Activated CD8-positive, alpha-beta memory T cell treated with anti-CD3 and anti-CD28 coated beads, Interleukin-2, amount 50 U/mL, for 24 hours (primary cell): ENCODE data around the gene ADD1.

Source experiments
- DNase-seq: peaks from one replicate; pipeline ENCODE4 v3.0.0-alpha.2; 2020; ENCODE audit errors: extremely low read depth

The ADD1 gene

DNA sequence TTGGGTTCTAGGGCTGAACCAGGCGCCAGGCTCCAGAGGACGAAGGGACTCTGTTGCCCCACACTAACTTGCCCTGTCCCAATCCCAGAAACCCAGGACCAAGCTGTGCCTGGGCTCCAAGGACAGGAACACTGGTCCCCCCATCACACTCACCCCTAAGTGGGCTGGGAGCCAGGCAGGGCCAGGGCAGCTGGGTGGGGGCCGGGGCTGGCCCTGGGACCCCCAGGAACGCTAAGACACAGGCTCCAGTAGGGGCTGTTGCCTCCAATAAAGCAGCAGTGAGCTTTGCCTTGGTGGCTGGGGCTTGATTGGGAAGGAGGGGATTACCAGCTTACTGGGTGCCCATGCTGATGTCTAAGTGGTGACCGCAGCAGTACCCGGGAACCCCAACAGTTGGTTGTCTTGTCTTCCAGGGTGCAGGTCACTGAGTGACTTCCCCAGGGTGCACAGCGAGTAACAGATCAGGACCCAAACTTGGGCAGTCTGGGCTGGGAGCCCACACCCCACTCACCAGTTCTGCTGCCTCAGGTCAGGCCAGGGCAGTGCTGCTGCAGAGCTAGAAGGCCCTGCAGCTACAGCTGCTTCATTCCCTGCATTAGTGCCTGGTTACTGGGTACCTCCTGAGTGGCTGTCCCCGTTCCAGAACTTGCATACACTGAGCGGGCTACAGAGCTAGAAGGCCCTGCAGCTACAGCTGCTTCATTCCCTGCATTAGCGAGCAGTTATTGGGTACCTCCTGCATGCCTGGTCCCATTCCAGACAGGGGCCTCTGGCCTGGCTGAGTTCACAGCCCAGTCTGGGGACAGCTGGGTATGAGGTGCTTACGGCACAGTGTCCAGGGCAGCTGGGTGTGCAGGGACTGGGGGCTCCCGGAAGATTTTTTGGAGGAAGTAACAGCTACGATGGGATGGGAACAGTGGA, 9.4 kb upstream of the ADD1 start:
- DNase-seq = no peak

DNA sequence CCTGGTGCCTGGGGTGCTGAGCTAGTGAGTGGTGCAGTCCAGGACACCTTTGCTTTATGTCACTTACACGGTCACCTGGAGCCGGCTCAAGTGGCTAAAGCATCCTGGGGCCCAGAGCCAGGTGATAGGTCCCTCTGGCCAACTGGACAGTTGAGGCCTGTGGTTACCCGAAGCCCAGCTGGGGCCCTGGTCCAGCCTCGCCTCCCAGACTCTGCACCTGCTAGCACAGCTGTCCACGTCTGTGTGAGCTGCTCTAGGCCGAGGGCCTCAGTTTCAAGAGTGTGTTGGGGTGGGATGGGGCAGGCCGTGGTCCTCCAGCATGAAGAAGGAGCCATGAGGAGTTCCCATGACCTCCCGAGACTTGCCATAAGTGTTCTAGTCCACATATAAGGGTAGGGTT, 7.7 kb upstream of the ADD1 start:
- no peak for DNase-seq

DNA sequence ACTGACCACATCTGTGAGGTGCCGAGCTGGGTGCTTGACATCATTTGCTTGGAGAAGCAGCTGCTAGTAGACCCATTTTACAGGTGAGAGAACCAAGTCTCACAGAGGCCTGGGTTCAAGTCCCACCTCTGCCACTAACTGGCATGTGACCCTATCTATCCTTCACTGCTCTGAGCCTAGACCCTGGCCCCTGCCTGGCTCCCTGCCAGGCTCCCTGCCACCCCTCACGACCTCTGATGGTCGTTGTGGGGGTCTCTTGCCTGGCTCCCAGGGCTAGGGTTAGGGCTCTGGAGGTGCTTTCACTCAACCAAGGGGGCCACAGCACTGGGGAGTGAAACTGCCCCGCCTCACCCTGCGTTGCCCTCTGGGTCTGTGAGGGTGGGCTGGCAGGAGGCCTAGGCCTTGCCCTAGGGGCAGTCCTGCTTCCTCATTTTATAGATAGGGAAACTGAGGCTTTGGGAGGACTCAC, 7.2 kb upstream of the ADD1 start:
- no peak for DNase-seq

DNA sequence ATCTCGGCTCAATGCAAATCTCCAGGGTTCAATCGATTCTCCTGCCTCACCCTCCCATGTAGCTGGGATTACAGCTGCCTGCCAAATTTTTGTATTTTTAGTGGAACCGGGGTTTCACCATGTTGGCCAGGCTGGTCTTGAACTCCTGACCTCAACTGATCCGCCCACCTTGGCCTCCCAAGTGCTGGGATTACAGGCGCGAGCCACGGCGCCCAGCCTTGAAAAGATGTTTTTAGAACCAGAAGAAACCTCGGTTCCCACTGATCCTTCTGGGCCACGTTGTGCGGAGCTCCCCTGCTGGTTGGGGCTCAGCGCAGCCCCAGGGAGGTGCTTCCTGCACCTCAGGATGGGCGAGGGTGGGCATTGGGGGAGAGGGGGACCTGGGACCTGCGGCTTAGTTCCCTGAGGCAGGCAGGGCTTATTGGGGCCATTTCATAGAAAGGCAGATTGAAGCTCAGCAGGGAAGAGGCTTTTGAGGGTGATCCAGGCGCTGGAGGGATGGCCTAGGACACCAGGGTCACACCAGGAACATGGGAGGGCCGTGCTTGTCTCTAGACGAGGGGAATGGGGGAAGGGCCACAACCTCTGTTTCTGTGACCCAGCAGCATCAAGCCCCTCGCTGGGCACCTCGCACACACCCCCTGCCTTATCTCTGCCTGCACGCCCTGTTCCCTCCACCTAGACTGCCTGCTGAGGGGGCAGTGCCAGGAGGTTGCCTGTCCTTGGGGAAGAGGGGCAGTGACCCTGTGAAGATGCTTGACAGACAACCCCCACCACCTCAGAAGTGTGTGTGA, 6.3 kb upstream of the ADD1 start:
- no peak for DNase-seq

DNA sequence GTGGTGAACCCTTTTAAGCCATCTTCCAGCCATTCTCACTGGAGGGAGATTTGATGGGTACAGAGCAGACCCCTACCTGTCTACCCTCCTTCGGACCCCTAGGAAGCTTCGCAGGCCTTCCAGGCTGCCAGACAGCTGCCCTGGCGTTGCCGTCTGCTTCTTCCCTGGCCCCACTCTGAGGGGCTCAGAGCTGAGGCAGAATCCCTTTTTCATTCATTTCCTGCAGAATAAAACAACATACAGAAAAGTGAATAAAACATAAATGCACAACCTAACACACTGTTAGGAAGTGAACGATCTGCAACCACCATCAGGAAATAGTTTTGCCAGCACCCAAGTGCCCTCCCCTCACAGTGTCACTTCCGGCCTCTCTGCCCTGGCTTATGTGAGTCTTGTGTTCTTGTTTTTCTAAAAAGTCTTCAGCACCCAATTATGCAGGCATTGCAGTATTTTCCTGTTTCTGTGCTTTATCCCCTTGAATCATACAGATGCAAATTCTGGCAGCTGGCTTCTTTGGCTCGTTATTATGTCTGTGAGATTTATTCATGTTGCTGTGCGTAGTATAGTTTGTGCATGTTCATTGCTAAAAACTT, 5.6 kb upstream of the ADD1 start:
- peak; percentile 36 for DNase-seq

DNA sequence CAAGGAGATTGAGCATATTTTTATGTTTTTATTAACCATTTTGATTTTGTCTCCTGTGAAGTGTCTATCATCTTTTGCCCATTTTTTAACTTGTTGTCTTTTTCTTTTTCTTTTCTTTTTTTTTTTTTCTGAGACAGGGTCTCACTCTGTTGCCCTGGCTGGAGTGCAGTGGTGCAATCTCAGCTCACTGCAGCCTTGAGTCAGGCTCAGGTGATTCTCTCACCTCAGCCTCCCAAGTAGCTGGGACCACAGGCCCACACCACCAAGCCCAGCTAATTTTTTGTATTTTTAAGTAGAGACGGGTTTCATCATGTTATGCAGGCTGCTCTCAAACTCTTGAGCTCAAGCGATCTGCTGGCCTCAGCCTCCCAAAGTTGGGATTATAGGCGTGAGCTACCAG, 4.6 kb upstream of the ADD1 start:
- DNase-seq = no peak

DNA sequence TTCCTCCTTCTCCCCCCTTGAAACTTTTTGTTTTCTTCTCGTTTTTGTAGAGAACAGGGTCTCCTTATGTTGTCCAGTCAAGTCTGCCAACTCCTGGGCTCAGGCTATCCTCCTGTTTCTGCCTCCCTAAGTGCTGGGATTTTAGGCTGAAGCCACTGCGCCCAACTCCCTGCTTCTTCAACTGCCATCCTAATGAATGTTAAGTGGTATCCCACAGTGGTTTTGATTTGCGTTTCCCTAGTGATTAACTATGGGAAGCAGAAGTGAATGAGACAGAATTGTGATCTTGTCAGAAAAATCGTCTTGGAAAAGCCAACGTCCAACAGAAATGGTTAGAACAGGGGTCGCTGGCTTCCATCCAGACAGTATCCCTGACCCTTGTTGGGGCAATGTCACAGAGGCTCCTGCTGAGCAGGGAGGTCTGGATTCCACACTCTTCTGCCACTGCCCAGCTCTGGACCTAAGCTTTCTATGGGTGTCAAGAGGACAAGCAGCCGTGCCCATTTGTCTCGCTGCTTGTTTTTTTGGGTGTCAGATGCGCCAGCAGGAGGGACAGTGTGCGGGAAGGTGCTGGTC, 869 bp upstream of the ADD1 start:
- DNase-seq = no peak

DNA sequence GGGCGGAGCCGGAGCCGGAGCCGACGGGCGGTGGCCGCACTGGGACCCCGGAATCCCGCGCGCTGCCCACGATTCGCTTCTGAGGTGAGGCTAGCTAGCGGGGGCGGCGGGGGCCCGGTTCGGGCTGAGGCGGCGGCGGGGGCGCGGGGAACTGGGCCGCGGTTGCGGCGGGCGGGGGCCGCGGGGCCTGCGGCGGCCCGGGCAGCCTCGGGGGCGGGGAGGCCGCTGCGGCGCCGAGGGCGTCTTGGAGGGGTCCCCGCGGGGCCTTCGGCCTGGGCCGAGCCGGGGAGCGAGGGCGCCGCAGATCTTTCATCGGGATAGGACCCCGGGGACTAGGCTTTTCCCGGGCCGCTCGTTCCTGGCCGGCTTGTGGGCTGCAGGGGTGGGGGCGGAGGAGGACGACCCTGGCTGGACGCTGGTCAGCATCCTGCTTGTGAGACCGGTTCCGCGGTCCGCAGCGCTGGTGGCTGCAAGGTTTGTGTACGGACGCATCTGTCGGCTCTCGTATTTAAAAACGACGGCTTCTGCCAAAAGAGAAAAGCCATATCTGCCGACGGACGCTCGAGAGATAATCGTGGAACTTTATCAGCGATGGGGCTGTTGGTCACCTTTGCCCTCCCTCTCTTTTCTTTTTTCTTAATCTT, 419 bp downstream of the ADD1 start:
- DNase-seq = no peak

DNA sequence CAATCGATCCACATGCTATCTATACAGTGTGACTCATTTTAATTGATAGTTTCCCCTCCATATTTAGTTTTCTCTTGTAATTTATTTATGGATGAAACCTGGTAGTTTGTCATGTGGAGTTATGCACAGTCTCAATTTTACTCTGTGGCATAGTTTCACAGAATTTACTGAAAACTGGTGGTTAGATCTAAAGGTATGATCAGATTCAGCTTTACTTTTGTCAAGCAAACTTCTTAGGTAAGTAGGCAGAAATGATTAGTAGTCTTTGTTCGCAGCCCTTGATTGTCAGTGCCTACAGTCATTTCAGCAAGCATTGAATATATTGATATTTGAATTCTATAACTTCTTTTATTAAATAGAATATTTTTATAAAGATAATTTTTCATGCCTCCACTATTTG, 2.5 kb downstream of the ADD1 start:
- DNase-seq = no peak

DNA sequence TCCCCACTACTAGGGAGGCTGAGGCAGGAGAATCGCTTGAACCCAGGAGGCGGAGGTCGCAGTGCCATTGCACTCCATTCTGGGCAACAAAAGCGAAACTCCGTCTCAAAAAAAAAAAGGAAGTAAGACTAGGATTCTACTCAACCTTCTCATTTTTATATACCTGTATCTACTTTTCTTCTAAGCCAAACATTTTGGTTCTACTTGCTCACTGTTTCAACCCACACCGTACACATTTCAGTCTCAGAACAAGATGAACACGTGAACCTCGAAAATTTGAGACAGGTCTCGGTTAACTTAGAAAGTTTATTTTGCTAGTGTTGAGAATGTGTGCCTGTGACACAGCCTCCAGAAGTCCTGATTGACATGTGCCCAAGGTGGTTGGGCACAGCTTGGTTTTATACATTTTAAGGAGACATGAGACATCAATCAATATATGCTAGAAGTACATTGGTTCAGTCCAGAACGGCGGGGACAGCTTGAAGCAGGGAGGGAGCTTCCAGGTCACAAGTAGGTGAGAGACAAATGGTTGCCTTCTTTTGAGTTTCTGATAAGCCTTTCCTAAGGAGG, 3.7 kb downstream of the ADD1 start:
- DNase-seq = no peak

DNA sequence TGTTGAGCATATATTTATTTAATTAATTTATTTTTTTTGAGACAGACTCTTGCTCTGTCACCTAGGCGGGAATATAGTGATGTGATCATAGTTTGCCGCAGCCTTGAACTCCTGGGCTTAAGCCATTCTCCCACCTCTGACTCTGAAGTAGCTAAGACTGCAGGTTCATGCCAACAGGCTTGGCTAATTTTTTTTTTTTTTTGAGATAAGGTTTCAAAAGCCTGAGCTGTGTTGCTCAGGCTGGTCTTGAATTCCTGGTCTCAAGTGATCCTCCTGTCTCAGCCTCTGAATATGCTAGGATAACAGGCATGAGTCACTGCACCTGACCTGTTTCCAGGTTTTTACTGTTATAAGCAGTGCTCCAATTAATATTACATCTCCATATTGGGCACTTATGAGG, 4.8 kb downstream of the ADD1 start:
- DNase-seq = no peak

DNA sequence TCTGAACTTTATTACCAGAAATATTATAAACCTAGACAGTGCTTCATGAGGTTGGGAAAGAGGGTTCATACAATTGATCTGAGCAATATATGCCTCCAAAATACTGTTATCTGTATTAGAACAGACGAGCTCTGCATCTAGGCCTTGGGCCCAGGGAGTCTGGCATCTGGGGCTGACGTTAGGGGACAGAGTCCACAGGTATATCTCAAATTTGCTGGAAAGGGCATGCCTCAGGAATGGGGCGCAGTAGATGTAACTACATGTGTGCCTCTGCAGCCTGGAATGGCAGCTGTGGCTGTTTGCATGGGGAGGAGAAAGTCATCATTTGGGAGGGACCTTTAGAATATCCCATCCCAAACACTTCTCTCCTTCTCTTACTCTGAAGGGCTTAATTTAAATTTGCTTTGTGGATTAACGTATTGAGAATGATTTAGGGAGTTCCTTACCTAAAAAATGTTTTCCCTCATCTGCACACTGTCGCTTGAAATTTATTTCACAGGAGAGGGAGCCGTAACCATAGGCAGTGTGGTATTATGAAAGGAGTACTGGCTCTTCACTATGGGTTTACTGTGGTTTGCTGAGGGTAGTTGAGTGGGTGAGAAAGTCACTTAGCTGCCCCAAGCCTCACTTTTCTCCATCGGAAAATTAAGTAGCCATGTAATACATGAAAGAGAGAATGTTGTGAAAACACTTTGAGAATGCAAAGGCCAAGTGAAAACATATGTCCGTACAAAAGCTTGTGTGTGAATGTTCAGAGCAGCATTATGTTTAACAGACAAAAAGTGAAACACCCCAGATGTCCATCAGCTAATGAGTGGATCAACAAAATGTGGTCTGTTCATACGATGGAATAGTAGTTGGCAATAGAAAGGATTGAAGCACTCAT, 5.9 kb downstream of the ADD1 start:
- DNase-seq = no peak

DNA sequence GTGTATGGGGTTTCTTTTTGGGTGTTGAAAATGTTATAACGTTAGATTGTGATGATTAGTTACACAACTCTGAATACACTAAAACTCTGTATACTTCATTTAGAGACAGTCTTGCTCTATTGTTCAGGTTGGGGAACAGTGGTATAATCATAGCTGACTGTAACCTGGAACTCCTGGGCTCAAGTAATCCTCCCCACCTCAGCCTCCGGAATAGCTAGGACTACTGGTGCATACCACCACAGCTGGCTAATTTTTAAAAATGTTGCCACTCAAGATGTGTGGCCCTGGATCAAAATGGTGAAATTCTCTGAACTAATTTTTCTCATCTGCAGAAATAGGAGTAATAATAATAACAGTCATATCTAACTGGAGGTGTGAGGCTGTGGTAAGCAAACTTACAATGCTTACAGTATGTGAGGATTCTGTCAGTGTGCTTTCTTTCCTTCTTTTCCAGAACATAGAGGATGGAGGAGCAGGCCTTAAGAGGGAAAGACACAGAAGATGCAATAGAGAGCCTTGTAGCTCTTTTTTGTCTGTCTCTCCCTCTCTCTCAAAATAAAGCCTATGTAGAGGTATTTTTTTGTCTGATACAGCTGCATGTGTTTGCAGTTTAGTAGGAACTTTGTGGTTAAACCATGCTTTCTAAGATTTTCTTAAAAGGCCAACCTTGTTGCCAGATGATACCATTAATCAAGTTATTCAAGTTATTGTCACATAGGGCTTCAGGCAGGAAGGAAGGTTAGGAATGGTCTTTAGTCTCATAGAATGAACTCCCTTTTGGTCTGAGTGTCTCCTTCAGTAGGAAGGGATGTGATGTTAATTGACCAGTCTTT, 7.5 kb downstream of the ADD1 start:
- no peak for DNase-seq

DNA sequence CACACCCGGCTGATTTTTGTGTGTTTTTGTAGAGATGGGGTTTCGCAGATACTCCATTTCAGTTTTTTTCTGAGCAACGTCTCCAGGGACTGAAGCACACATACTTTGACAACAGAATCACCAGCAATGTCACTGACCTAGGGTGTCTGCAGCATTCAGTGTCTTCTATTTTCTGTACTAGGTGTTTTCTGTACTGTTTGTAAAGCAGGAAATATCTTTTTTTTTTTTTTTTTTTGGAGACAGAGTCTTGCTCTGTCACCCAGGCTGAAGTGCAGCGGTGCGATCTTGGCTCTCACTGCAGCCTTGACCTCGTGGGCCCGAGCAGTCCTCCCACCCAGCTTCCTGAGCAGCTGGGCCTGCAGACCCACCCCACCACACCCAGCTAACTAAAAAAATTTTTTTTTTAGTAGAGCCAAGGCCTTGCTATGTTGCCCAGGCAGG, 8.9 kb downstream of the ADD1 start:
- no peak for DNase-seq

DNA sequence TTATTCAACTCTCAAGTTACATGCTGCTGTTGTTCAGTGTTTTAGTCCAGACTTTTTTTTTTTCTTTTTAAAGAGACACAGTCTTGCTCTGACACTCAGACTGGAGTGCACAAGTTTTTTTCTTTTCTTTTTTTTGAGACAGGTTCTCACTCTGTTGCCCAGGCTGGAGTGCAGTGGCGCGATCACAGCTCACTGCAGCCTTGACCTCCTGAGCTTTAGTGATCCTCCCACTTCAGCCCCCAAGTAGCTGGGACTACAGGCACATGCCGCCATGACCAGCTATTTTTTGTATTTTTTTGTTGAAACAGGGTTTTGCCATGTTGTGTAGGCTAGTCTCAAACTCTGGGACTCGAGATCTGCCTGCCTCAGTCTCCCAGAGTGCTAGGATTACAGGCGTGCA, 11.9 kb downstream of the ADD1 start:
- DNase-seq = no peak

DNA sequence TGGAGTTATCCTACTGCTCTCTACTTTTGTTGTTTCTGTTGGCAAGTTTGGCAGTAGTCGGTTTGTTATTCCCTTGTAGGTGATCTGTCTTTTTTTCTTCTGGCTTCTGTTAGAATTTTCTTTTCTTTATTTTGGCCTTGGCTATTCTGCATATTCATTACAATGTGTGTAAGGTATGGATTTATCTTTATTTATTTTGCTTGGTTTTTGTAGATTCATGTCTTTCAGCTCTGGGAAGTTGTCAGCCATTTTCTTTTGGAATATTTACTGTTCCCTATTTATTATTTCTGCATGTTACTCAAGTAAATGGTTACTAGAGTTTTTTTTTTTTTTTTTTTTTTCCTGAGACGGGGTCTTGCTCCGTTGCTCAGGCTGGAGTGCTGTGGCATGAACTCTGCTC, 12.6 kb downstream of the ADD1 start:
- no peak for DNase-seq

DNA sequence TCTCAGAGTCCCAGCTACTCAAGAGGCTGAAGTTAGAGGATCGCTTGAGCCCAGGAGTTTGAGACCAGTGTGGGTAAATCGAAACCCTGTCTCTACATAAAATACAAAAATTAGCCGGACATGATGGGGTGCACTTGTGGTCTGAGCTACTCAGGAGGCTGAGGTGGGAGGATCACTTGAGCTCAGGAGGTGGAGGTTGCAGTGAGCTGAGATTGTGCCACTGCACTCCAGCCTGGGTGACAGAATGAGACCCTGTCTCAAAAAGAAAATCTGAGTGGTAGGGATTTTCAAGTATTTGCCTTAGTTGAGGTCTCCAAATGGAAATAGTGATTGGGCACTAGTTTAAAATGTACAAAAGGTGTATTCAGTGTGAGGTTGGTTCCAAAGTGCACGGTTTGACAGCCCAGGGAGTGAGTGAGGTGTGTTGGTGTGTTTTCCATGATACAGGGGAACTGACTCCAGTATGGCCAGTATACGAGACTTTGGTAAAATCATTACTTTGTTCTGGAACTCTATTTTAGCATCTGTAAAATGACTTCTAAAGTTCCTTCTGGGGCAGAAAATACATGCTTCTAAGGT, 13.8 kb downstream of the ADD1 start:
- DNase-seq = no peak

DNA sequence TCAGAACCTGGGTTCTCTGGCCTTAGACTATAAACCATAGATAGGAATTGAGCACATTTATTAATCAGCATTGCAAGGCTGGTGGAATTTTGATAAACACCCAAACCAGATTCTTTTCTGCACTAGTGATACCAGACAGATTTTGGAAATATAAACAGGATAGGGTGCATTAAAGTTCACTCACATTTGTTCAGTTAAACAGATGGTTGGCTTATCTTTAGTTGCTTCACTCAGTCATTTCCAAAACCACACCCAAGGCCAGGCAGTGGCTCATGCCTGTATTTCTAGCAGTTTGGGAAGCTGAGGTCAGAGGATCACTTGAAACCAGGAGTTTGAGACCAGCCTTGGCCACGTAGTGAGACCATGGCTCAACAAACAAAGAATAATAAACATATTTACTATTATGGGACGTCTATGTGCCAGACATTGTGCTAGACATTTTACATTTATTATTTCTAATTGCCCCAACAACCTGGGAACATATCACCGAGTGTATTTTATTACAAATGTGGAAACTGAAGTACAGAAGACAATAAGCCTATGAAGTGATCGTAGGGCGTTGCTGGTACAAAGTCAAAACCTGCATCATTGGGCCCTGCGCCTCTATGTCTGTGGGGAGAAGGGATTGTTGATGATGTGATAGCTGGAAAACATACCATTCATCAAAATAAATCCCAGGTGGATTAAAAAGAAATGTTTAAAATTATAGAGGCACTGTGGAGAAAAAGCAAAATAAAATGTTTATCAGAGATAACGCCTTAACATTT, 15.0 kb downstream of the ADD1 start:
- no peak for DNase-seq
